Thoracic aorta (tissue), 2 donors: ENCODE results near the gene KCNIP4. TPM values are rescaled to one million over a fixed set of nuclear protein-coding genes. Genes with fewer than 3 reads are reported as not detected.

ENCODE experiments used
- ATAC-seq: fragments of 150-250 bp; one replicate; pipeline ENCODE4 v1.8.0; 2017; ENCODE audit warnings: low read depth; ENCODE audit not compliant: insufficient number of reproducible peaks, low FRiP score
- DNase-seq: peaks from one replicate; pipeline ENCODE4 v3.0.0-alpha.2; 2020; ENCODE audit warnings: low spot score
- H3K27ac ChIP-seq, 2 donors: fragments of 200-600 bp; sonication (generic); 1 replicate in 1 of 2; 2 replicates in 1 of 2; pipeline ENCODE4 v1.5.1; 2016; ENCODE audit warnings: mild to moderate bottlenecking in 2 of 2, moderate library complexity in 2 of 2
- H3K27me3 ChIP-seq: fragments of 200-600 bp; sonication (generic); replicated peaks from 2 replicates; pipeline ENCODE4 v1.6.0; 2016; ENCODE audit warnings: mild to moderate bottlenecking; ENCODE audit not compliant: insufficient read depth
- H3K36me3 ChIP-seq: fragments of 200-600 bp; sonication (generic); one replicate; pipeline ENCODE4 v1.5.1; 2016
- H3K4me1 ChIP-seq, 2 donors: fragments of 200-600 bp; sonication (generic); 1 replicate in 1 of 2; 2 replicates in 1 of 2; pipeline versions ENCODE4 v1.5.1 to v1.6.0; 2016; ENCODE audit warnings: low read depth in 2 of 2, mild to moderate bottlenecking in 1 of 2; ENCODE audit not compliant: control insufficient read depth in 1 of 2
- H3K4me3 ChIP-seq: fragments of 200-600 bp; sonication (generic); 2 replicates; pipeline ENCODE4 v1.5.1; 2016; ENCODE audit warnings: mild to moderate bottlenecking
- H3K9me3 ChIP-seq: fragments of 200-600 bp; sonication (generic); 2 replicates; pipeline ENCODE4 v1.5.1; 2016
- total RNA-seq, 2 donors: library from RNA; depleted of rRNA; stranded (reverse); fragments of >200 nt; gene quantifications; one replicate each; pipeline versions ENCODE4 v1.1.0 to v1.2.3, GENCODE V29; 2016
- TF ChIP-seq, protein P1 (sequence below): fragments of 200-600 bp; sonication (generic); IDR thresholded peaks from one replicate; pipeline ENCODE4 v1.5.1; 2019; ENCODE audit warnings: antibody characterized with exemption

The KCNIP4 gene
- total RNA-seq, 2 donors from 2014 or later = not detected

DNA sequence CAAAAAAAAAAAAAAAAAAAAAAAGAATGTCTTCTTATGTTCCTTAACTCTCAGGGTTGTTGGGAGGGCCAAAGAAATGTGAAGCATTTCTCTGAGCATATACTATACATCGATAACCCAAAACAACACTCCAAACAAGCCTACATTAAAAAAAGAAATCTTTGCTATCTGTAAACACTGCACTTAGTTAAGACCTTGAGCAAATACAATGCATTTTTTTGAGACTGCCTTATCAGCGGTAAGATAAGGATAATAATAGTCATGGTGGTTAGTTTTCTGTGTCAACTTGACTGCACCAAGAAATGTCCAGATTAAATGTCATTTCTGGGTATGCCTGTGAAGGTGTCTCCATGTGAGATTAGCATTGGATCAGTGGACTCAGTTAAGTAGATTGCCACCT, 706.4 kb downstream of the KCNIP4 start:
- Histone ChIP-seq H3K9me3 (no peaks in the 10 kb centered on the region), H3K36me3 (no peaks in the 10 kb centered on the region), H3K27me3 (no peaks in the 10 kb centered on the region), H3K27ac (no peak overlapping the region), H3K4me3 (no peak overlapping the region), H3K4me1 (no peaks in the 10 kb centered on the region)
- ATAC-seq (no peak), DNase-seq (no peak)
- TF ChIP-seq, protein P1, sequence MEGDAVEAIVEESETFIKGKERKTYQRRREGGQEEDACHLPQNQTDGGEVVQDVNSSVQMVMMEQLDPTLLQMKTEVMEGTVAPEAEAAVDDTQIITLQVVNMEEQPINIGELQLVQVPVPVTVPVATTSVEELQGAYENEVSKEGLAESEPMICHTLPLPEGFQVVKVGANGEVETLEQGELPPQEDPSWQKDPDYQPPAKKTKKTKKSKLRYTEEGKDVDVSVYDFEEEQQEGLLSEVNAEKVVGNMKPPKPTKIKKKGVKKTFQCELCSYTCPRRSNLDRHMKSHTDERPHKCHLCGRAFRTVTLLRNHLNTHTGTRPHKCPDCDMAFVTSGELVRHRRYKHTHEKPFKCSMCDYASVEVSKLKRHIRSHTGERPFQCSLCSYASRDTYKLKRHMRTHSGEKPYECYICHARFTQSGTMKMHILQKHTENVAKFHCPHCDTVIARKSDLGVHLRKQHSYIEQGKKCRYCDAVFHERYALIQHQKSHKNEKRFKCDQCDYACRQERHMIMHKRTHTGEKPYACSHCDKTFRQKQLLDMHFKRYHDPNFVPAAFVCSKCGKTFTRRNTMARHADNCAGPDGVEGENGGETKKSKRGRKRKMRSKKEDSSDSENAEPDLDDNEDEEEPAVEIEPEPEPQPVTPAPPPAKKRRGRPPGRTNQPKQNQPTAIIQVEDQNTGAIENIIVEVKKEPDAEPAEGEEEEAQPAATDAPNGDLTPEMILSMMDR = no peak

DNA sequence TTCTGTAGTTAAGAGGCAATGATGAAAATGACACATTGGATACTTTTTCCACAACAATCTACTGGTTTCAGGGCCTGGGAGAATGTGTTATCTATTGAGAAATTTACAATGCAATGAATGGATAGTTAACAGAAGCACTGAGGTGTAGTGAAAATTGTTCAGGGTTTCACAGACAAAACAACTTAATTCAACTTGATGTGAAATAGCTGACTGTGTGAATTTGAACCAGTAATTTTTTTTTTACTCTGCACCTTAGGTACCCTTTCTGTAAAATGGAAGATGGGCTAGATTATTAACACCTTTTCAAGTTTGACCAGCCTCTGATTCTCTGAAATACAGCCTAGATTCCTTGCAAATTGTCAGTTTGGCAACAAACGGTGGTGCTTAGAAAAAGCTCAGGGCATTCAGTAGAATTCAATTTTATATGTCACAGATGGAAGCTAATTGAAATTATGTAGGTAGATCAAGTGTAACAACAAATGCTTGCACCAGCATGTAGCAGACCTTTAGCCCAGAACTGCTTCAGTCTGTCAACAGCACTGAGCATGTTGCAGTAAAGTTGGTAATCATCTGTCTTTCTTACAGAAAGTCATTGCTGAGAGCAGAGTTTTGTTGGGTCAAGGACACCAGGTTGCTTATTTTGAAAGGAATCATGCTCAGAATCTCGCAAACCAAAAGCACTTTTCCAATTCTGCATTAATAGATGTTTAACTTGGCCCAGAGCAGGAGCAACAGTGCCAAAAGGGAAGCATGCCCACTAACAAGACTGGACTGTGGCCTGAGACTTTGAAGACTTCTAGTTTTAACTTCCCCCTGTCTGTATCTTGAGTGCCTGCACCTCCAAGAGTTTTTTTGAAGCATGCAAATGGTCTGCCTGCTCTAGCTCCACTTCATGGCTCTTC, 721.7 kb downstream of the KCNIP4 start:
- ATAC-seq = no peak
- Histone ChIP-seq H3K4me3 (no peak overlapping the region), H3K36me3 (no peaks in the 10 kb centered on the region), H3K27me3 (no peaks in the 10 kb centered on the region), H3K4me1 (no peaks in the 10 kb centered on the region), H3K9me3 (no peaks in the 10 kb centered on the region), H3K27ac (no peak overlapping the region)
- no peak for DNase-seq
- TF ChIP-seq, protein P1 = no peak

DNA sequence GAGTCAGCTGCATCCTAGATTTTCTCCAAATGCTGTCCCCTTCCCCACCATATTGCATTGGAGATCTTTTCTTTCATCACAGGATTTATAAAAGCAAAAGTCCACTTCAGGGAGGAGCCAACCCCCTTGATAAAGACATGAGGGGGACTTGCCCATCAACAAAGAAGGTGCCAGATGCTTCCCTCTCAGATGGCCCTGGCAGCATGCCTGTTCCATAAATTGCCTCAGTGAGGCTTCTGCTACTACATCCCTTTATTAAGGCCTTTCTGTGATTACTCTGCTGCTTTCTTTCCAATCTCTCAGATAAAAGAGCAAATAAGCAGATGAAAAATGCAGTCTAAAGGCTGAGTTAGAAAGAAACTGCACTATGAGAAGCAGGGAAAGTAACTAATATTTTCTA, 736.7 kb downstream of the KCNIP4 start:
- ATAC-seq = no peak
- Histone ChIP-seq H3K4me3 (no peak overlapping the region), H3K36me3 (no peaks in the 10 kb centered on the region), H3K27ac (no peak overlapping the region), H3K4me1 (no peaks in the 10 kb centered on the region), H3K9me3 (no peaks in the 10 kb centered on the region), H3K27me3 (no peaks in the 10 kb centered on the region)
- no peak for DNase-seq
- TF ChIP-seq, protein P1 = no peak

DNA sequence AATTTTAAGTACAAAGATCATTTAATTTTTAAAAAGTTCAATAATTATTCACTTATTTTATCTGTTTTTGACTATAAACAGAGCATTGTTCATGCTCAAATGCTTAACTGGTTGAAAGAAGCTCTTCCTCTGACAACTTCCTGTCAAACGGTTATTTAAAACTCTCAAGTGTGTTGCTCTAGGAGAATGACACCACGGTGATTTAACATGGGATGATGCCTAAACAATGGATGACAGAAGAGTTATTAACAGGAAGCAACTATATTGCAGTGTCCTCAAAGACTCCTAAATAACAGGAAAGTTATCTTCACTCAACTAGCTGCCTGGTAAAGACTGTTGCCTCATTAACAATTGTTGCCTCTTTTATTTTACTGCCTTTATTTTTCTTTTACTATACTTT, 738.7 kb downstream of the KCNIP4 start:
- Histone ChIP-seq H3K36me3 (no peaks in the 10 kb centered on the region), H3K4me1 (no peaks in the 10 kb centered on the region), H3K4me3 (no peak overlapping the region), H3K27me3 (no peaks in the 10 kb centered on the region), H3K9me3 (no peaks in the 10 kb centered on the region), H3K27ac (no peak overlapping the region)
- ATAC-seq (no peak), DNase-seq (no peak)
- TF ChIP-seq, protein P1 = no peak

DNA sequence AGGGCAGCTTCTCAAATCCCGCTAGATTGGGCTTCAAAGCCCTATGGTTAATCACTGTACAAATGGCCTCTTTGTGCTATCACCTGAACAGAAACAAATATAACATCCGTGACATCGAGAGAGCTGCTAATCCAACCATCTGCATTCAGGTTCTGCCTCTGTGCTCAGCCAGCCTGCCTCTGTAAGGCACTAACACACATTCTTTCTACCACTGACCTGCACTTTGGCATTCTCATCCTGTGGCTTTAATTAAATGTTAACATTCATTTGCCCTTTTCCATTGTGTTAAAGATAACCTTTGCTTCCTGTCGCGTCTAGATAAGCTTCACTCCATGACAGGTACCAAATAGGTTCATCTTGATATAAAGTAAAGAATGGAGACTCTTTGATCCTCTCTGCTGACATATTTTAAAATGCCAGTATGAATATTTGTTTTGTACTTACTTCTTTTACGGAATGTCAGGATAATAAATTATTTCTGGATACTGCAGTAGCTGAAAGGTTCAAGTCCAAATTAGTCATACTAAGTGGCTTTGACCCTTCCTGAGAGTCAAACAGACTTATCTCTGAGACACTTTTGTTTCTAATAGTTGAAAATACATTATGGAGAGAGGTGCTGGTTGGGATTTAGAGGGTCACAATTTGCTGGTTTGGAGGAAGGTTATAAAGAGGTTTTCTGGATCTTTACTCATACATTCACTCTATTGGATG, 742.6 kb downstream of the KCNIP4 start:
- no peak overlapping the region for H3K27ac ChIP-seq
- no peak overlapping the region for H3K4me3 ChIP-seq
- DNase-seq (no peak), ATAC-seq (no peak)
- H3K36me3 ChIP-seq = no peaks in the 10 kb centered on the region
- H3K4me1 ChIP-seq = no peaks in the 10 kb centered on the region
- H3K9me3 ChIP-seq = no peaks in the 10 kb centered on the region
- TF ChIP-seq, protein P1 = no peak
- no peaks in the 10 kb centered on the region for H3K27me3 ChIP-seq
